Erythroblast (primary cell): Measurements from ENCODE around the gene UBIAD1.

Source experiments
- GATA1 ChIP-seq: IDR thresholded peaks from 2 replicates; pipeline ENCODE4 v1.6.1; 2011; ENCODE audit warnings: low read depth, mild to moderate bottlenecking, control low read depth, low read length, moderate library complexity
- POLR2A ChIP-seq: IDR thresholded peaks from 2 replicates; pipeline ENCODE4 v1.6.1; 2011; ENCODE audit warnings: mild to moderate bottlenecking, low read length

- no peak for TF ChIP-seq POLR2A
- no peak for TF ChIP-seq GATA1
These were observed 61.8 kb downstream of the UBIAD1 start for GRCh38 chr1:11334821-11335220.
